GM23338 (cell line): ENCODE measurements around the gene GLI3. TPM values are rescaled to one million over a fixed set of nuclear protein-coding genes. Genes with fewer than 3 reads are reported as not detected.

Experiments used
- ATAC-seq: fragments of 200-7000 bp; cut with Tn5 transposase; 3 replicates; pipeline ENCODE4 v1.9.1; 2020
- DNase-seq: peaks from one replicate; pipeline ENCODE4 v3.0.0-alpha.2; 2015; ENCODE audit warnings: low spot score
- H2AFZ ChIP-seq: fragments of 200-600 bp; sonication (generic); 2 replicates; pipeline ENCODE4 v1.8.0; 2016; ENCODE audit warnings: antibody characterized with exemption, mild to moderate bottlenecking, moderate library complexity
- H3F3A ChIP-seq: fragments of 200-600 bp; sonication (generic); replicated peaks from 2 replicates; pipeline ENCODE4 v1.8.0; 2017; ENCODE audit warnings: antibody characterized with exemption, mixed run types, low read depth
- H3K27ac ChIP-seq: fragments of 200-600 bp; sonication (generic); 2 replicates; pipeline ENCODE4 v1.6.1; 2016; ENCODE audit warnings: low read depth
- H3K27me3 ChIP-seq: fragments of 200-600 bp; sonication (generic); 2 replicates; pipeline ENCODE4 v1.8.0; 2016; ENCODE audit warnings: mild to moderate bottlenecking, mixed run types, moderate library complexity; ENCODE audit not compliant: insufficient read depth
- H3K36me3 ChIP-seq: fragments of 200-600 bp; sonication (generic); 2 replicates; pipeline ENCODE4 v1.8.0; 2016; ENCODE audit warnings: mild to moderate bottlenecking; ENCODE audit not compliant: insufficient read depth
- H3K4me1 ChIP-seq: fragments of 200-600 bp; sonication (generic); 2 replicates; pipeline ENCODE4 v1.8.0; 2016; ENCODE audit warnings: mild to moderate bottlenecking, moderate library complexity; ENCODE audit not compliant: insufficient read depth
- H3K4me2 ChIP-seq: fragments of 200-600 bp; sonication (generic); 2 replicates; pipeline ENCODE4 v1.7.1; 2017; ENCODE audit warnings: mixed run types
- H3K4me3 ChIP-seq: fragments of 200-600 bp; sonication (generic); 2 replicates; pipeline ENCODE4 v1.6.1; 2016; ENCODE audit warnings: mixed run types
- H3K79me2 ChIP-seq: fragments of 200-600 bp; sonication (generic); replicated peaks from 2 replicates; pipeline ENCODE4 v1.8.0; 2017; ENCODE audit warnings: mild to moderate bottlenecking; ENCODE audit not compliant: insufficient read depth
- H3K9me2 ChIP-seq: fragments of 200-600 bp; sonication (generic); 2 replicates; pipeline ENCODE4 v1.8.0; 2017; ENCODE audit not compliant: insufficient read depth
- H4K20me1 ChIP-seq: fragments of 200-600 bp; sonication (generic); replicated peaks from 2 replicates; pipeline ENCODE4 v1.8.0; 2017; ENCODE audit warnings: mild to moderate bottlenecking; ENCODE audit not compliant: insufficient read depth
- H3K27ac Mint-ChIP-seq: 2 replicates; pipeline ENCODE4 v1.8.0; 2020; ENCODE audit warnings: inconsistent platforms, mild to moderate bottlenecking, moderate library complexity, mixed read lengths
- H3K27me3 Mint-ChIP-seq: 3 replicates; pipeline ENCODE4 v1.8.0; 2022; ENCODE audit warnings: low read depth, mild to moderate bottlenecking, moderate library complexity, mixed read lengths, inconsistent platforms; ENCODE audit not compliant: insufficient read depth, poor library complexity
- H3K36me3 Mint-ChIP-seq: 3 replicates; pipeline ENCODE4 v1.8.0; 2021; ENCODE audit warnings: low read depth, mild to moderate bottlenecking, inconsistent platforms, moderate library complexity, mixed read lengths
- H3K4me1 Mint-ChIP-seq: 3 replicates; pipeline ENCODE4 v1.8.0; 2020; ENCODE audit warnings: mild to moderate bottlenecking, inconsistent platforms, mixed read lengths
- H3K4me3 Mint-ChIP-seq: 3 replicates; pipeline ENCODE4 v1.8.0; 2021; ENCODE audit warnings: moderate library complexity, mild to moderate bottlenecking, inconsistent platforms, mixed read lengths
- H3K9me3 Mint-ChIP-seq: 3 replicates; pipeline ENCODE4 v1.8.0; 2020; ENCODE audit warnings: moderate library complexity, mild to moderate bottlenecking, inconsistent platforms, mixed read lengths
- CTCF ChIP-seq, 2 experiments: fragments of 200-600 bp in 1 of 2; sonication (generic) in 1 of 2; conservative IDR thresholded peaks; 2 replicates each; pipeline versions ENCODE4 v1.5.1 to v1.6.1; 2016 to 2017; ENCODE audit warnings: antibody characterized with exemption in 2 of 2, low read depth in 2 of 2, mild to moderate bottlenecking in 2 of 2, moderate library complexity in 1 of 2
- ETS1 ChIP-seq: IDR thresholded peaks from 2 replicates; pipeline ENCODE4 v1.6.1; 2016; ENCODE audit warnings: antibody characterized with exemption
- EZH2 ChIP-seq: fragments of 200-600 bp; sonication (generic); IDR thresholded peaks from one replicate; pipeline ENCODE4 v1.8.0; 2017; ENCODE audit warnings: antibody characterized with exemption, mild to moderate bottlenecking, low read depth; ENCODE audit not compliant: unreplicated experiment
- EZH2phosphoT487 ChIP-seq: fragments of 200-600 bp; sonication (generic); IDR thresholded peaks from one replicate; pipeline ENCODE4 v1.8.1; 2018; ENCODE audit warnings: antibody characterized with exemption; ENCODE audit not compliant: unreplicated experiment
- JUNB ChIP-seq: IDR thresholded peaks from one replicate; pipeline ENCODE4 v1.6.1; 2016; ENCODE audit warnings: antibody characterized with exemption; ENCODE audit not compliant: unreplicated experiment
- REST ChIP-seq: IDR thresholded peaks from one replicate; pipeline ENCODE4 v1.6.1; 2018; ENCODE audit warnings: antibody characterized with exemption; ENCODE audit not compliant: unreplicated experiment
- STAT1 ChIP-seq: IDR thresholded peaks from one replicate; pipeline ENCODE4 v1.6.1; 2016; ENCODE audit warnings: antibody characterized with exemption; ENCODE audit not compliant: unreplicated experiment
- ZNF114 ChIP-seq: fragments of 250-450 bp; sonication (Bioruptor Pico); IDR thresholded peaks from 2 replicates; pipeline ENCODE4 v1.5.0; 2020; ENCODE audit warnings: mild to moderate bottlenecking, moderate library complexity
- ZNF331 ChIP-seq: fragments of 250-450 bp; sonication (Bioruptor Pico); IDR thresholded peaks from 2 replicates; pipeline ENCODE4 v1.5.0; 2020; ENCODE audit warnings: low read depth, mild to moderate bottlenecking, moderate library complexity
- ZNF462 ChIP-seq: fragments of 250-450 bp; sonication (Bioruptor Pico); IDR thresholded peaks from 2 replicates; pipeline ENCODE4 v1.5.0; 2020; ENCODE audit warnings: mild to moderate bottlenecking, moderate library complexity
- polyA plus RNA-seq: library from polyadenylated mRNA; unstranded; fragments of >200 nt; fragmentation: Nextera tagmentation; extraction: Ambion mirVana; gene quantifications from 2 replicates; pipeline ENCODE4 v1.2.1, GENCODE V29; 2016
- total RNA-seq: library from RNA; depleted of rRNA; stranded (reverse); fragments of >200 nt; shearing (Covaris generic); gene quantifications from 2 replicates; pipeline ENCODE4 v1.2.3, GENCODE V29; 2014

Gene GLI3
- total and polyA plus RNA-seq, 2 experiments from 2014 or later: 16.1 to 17.9 TPM

- H3K27me3 ChIP-seq: no peaks in the 10 kb centered on the region
- ATAC-seq (no peak), DNase-seq (no peak)
- H3K4me3 Mint-ChIP-seq: no peak overlapping the region
- no peaks in the 10 kb centered on the region for H4K20me1 ChIP-seq
- no peaks in the 10 kb centered on the region for H3F3A ChIP-seq
- no peak overlapping the region for H3K27ac Mint-ChIP-seq
- no peak overlapping the region for H3K27ac ChIP-seq
- H2AFZ ChIP-seq: no peak overlapping the region
- no peak overlapping the region for H3K4me3 ChIP-seq
- no peak for TF ChIP-seq CTCF (conservative IDR thresholded peaks at IDR 0.05; ENCODE audit: low read depth in 2 of 2)
- TF ChIP-seq ZNF331 (CRISPR knock-in tag): no peak
- TF ChIP-seq STAT1: no peak
- TF ChIP-seq REST: no peak
- TF ChIP-seq EZH2phosphoT487: no peak
- TF ChIP-seq EZH2: no peak
- no peak for TF ChIP-seq JUNB
- TF ChIP-seq ZNF114 (CRISPR knock-in tag): no peak
- no peak for TF ChIP-seq ZNF462 (CRISPR knock-in tag)
- TF ChIP-seq ETS1: no peak
- H3K4me1 ChIP-seq: no peaks in the 10 kb centered on the region
- peaks cover 7% of the 10 kb centered on the region; the same call in 1 of the 2 replicates for H3K9me2 ChIP-seq
- no peaks in the 10 kb centered on the region for H3K36me3 ChIP-seq
- H3K9me3 Mint-ChIP-seq: peaks cover 22% of the 10 kb centered on the region
- H3K36me3 Mint-ChIP-seq: peaks cover 3% of the 10 kb centered on the region; the same call in 2 of the 3 replicates
- no peaks in the 10 kb centered on the region for H3K79me2 ChIP-seq
- no peaks in the 10 kb centered on the region for H3K27me3 Mint-ChIP-seq
- H3K4me2 ChIP-seq: no peak overlapping the region
- no peaks in the 10 kb centered on the region; the same call in 2 of the 3 replicates for H3K4me1 Mint-ChIP-seq
Observed at GRCh38 chr7:42253316-42253715, 16.3 kb upstream of the GLI3 start.
